Right kidney (tissue), 1 donor: Measurements from ENCODE around the gene DEDD.

Source experiments
- DNase-seq: peaks from one replicate; pipeline ENCODE4 v3.0.0-alpha.2; 2016

Gene DEDD

DNA sequence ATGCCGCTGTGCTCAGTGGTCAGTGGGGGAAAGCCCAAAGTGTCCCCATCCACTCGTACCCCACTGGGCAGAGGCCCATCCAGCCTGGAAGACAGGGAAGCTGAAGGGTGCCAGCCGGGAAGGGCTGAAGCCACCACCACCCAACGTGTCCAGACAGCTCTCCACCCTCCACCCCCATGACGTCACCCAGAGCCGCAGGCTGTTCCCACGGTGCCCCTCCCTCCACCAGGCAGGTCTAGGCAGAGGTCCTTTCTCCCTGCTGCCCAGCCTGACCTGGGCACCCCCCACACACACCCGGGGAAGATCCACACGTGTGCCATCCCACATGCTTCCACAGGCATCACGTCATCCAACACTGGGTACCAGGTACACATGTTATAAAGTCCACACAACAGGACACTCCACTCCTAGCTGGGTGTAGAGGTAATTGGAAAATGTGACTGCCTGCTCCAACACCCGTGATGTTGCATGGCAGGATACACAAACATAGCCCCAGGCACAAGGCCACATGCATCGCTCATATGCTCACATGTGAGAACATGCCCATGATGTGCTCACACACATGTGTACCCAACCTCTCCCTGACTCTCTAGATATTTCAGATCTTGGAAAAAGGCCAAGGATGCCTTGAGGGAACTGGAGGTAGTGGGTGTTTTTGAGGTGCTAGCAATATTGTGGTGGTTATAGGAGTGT, 57.6 kb downstream of the DEDD start:
- no peak for DNase-seq

DNA sequence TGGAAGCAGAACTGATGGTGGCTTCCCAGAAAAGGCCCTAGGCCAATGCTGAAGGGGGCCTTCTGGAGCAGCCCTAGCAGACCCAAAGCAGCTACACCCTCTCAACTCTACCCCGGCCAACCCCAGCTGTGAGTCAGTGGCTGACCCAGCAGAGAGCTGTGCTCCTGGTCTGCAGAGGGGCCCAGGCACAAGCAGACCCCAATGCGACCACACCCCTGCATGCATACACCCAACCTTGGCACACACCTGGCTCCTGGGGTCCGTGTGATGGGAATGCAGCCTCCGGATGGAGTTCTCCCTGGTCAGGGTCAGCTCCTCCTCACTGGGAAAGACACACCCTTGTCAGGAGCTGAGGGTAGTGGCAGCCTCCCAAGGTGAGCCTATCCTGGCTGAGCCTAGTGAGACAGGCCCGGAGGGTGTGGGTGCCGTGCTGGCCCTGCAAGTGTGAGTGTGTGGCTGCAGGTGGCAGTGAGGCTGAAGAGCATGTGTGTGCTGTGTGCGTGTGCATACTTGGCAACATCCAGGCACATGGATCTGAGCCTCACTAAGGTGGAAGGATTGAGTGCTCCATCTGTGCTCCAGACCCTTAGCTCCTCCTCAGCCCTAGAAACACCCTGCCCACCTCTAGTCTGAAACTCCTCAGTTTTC, 58.9 kb downstream of the DEDD start:
- DNase-seq = no peak

DNA sequence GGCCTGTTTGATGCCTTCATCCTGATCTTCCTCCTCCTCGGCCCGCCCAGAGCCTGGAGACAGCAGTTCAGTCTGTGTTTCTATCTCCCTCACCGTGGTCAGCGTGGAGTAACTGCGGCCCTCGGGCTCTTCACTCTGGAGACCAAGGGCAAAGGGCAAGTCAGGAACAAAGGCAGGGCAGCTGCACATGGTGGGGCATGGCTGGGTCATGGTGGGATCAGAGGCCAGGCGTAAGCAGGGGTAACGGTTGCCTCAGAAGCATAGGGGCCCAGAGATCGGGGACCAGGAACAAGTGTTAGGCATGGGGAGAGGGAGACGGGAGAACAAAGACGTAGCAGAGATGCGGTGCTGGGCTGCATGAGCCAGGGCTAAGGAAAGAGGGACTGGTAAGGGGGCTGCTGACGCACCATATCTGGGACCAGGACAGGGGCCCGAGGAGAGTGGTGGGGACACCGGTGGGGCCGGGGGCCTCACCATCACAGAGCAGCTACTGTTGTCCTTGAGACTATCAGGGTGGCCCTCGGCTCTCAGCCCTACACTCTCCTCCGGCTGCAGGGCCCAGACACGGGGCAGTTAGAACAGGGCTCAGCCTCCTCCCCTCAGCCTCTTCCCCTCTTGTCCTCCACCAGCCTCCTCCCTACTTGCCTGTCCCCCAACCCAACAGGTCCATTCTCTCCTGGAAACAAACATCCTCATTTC, 59.6 kb downstream of the DEDD start:
- no peak for DNase-seq

DNA sequence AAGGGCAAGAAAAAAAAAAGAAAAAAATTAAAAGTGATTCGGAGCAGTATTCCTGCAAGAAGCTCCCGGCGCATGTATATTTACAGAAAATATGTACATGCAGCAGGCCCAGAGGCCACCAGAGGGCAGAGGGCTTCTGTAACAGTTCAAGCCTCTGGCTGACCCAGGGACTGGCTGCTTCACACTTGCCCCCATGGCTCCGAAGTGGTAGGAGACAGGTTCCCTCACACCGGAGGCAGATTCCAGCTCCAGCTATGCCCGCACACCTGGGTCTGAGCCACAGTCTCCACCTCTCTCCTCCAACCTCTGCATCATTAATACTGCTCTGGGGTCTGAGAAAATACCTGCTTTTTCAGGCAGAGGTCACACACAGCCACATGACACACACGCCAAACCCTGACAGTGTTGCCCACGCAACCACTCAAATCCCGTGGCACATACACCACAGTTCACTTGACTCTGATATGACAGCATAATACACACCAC, 60.5 kb downstream of the DEDD start:
- DNase-seq = no peak
